ENCODE results near the gene MACROD2. TPM values are rescaled to one million over a fixed set of nuclear protein-coding genes. Genes with fewer than 3 reads are reported as not detected.

MACROD2 gene
- total RNA-seq, 4 donors from 2014 or later: 10.0 to 24.0 (median 17.0) TPM

GRCh38 chr20:14284443-14284842 is 289.1 kb downstream of the MACROD2 start:
- intact Hi-C loops (cut with DNase I; ENCODE audit: low total_unique reads): no loop called here
- no peak overlapping the region for H3K4me3 ChIP-seq (ENCODE audit: low read depth, poor library complexity, severe bottlenecking)
- no peak for DNase-seq (ENCODE audit: low spot score in 2 of 2)
- 53 to 75% methylated on average over 1 of the region's 1 CpG for WGBS, 2 donors
- TF ChIP-seq CTCF (IDR thresholded peaks at IDR 0.05): no peak
- no peak for TF ChIP-seq POLR2A (IDR thresholded peaks at IDR 0.05)

GRCh38 chr20:14288341-14289330 is 293.3 kb downstream of the MACROD2 start:
- no peak overlapping the region for H3K4me3 ChIP-seq (ENCODE audit: low read depth, poor library complexity, severe bottlenecking)
- DNase-seq (ENCODE audit: low spot score in 2 of 2): no peak
- intact Hi-C loops (cut with DNase I; ENCODE audit: low total_unique reads): no loop called here
- no peak for TF ChIP-seq POLR2A (IDR thresholded peaks at IDR 0.05)
- no peak for TF ChIP-seq CTCF (IDR thresholded peaks at IDR 0.05)
- WGBS, 2 donors: 70 to 86% methylated on average over 3 of the region's 3 CpGs

GRCh38 chr20:14291502-14291901 is 296.2 kb downstream of the MACROD2 start:
- DNase-seq (ENCODE audit: low spot score in 2 of 2): no peak
- TF ChIP-seq CTCF (IDR thresholded peaks at IDR 0.05): no peak
- no peak overlapping the region for H3K4me3 ChIP-seq (ENCODE audit: low read depth, poor library complexity, severe bottlenecking)
- 92 to 98% methylated on average over 1 of the region's 1 CpG for WGBS, 2 donors
- intact Hi-C loops (cut with DNase I; ENCODE audit: low total_unique reads): no loop called here

GRCh38 chr20:14295238-14295637 is 299.9 kb downstream of the MACROD2 start:
- no peak for TF ChIP-seq CTCF (IDR thresholded peaks at IDR 0.05)
- TF ChIP-seq POLR2A (IDR thresholded peaks at IDR 0.05): no peak
- WGBS, 2 donors: 39 to 41% methylated on average over 2 of the region's 2 CpGs

GRCh38 chr20:14295770-14296309 is 300.5 kb downstream of the MACROD2 start:
- 32 to 42% methylated on average over 3 of the region's 3 CpGs for WGBS, 2 donors
- intact Hi-C loops (cut with DNase I; ENCODE audit: low total_unique reads): no loop called here
- no peak for DNase-seq (ENCODE audit: low spot score in 2 of 2)
- no peak for TF ChIP-seq POLR2A (IDR thresholded peaks at IDR 0.05)
- no peak overlapping the region for H3K4me3 ChIP-seq (ENCODE audit: low read depth, poor library complexity, severe bottlenecking)

More at GRCh38 chr20:14295238-14295637, 299.9 kb downstream of the MACROD2 start:
- no peak for DNase-seq (ENCODE audit: low spot score in 2 of 2)
- no peak overlapping the region for H3K4me3 ChIP-seq (ENCODE audit: low read depth, poor library complexity, severe bottlenecking)
- intact Hi-C loops (cut with DNase I; ENCODE audit: low total_unique reads): no loop called here

GRCh38 chr20:14299831-14300230 is 304.5 kb downstream of the MACROD2 start:
- TF ChIP-seq POLR2A (IDR thresholded peaks at IDR 0.05): no peak
- no peak for TF ChIP-seq CTCF (IDR thresholded peaks at IDR 0.05)
- 86 to 93% methylated on average over 4 of the region's 4 CpGs for WGBS, 2 donors
- H3K4me3 ChIP-seq (ENCODE audit: low read depth, poor library complexity, severe bottlenecking): no peak overlapping the region
- no peak for DNase-seq (ENCODE audit: low spot score in 2 of 2)
- intact Hi-C loops (cut with DNase I; ENCODE audit: low total_unique reads): no loop called here
